Right atrium auricular region (tissue), 2 donors: ENCODE data around the gene ARHGEF12. TPM values are rescaled to one million over a fixed set of nuclear protein-coding genes. Genes with fewer than 3 reads are reported as not detected.

Experiments used
- DNase-seq: peaks from one replicate; pipeline ENCODE4 v3.0.0-alpha.2; 2019; ENCODE audit warnings: low spot score
- H3K27ac ChIP-seq, 2 donors: fragments of 200-600 bp; sonication (generic); 1 replicate in 1 of 2; 2 replicates in 1 of 2; pipeline ENCODE4 v1.5.1; 2016 to 2019
- H3K27me3 ChIP-seq, 2 donors: fragments of 200-600 bp; sonication (generic); one replicate each; pipeline versions ENCODE4 v1.5.1 to v1.6.0; 2017 to 2019
- H3K36me3 ChIP-seq: fragments of 200-600 bp; sonication (generic); one replicate; pipeline ENCODE4 v1.5.1; 2016
- H3K4me1 ChIP-seq, 2 donors: fragments of 200-600 bp; sonication (generic); one replicate each; pipeline versions ENCODE4 v1.5.1 to v1.6.0; 2017 to 2019
- H3K4me3 ChIP-seq, 2 donors: fragments of 200-600 bp; sonication (generic); 1 replicate in 1 of 2; 2 replicates in 1 of 2; pipeline ENCODE4 v1.5.1; 2017 to 2019; ENCODE audit warnings: mild to moderate bottlenecking in 1 of 2, moderate library complexity in 1 of 2
- H3K9me3 ChIP-seq, 2 donors: fragments of 200-600 bp; sonication (generic); one replicate each; pipeline ENCODE4 v1.5.1; 2019
- CTCF ChIP-seq, 2 donors: fragments of 200-600 bp; sonication (generic); IDR thresholded peaks; one replicate each; pipeline ENCODE4 v1.5.1; 2019; ENCODE audit warnings: antibody characterized with exemption in 2 of 2
- total RNA-seq, 2 donors: library from RNA; depleted of rRNA; stranded (reverse); fragments of >200 nt; gene quantifications; one replicate each; pipeline ENCODE4 v1.1.0, GENCODE V29; 2016

Gene ARHGEF12
- total RNA-seq, 2 donors from 2014 or later: 84.0 to 87.2 TPM

- Histone ChIP-seq H3K4me1 (peaks cover 0 to 9% of the 10 kb centered on the region in 2 donors), H3K27ac (no peak overlapping the region), H3K4me3 (no peak overlapping the region), H3K27me3 (no peaks in the 10 kb centered on the region), H3K36me3 (no peaks in the 10 kb centered on the region), H3K9me3 (no peaks in the 10 kb centered on the region)
- DNase-seq: no peak
- peak; percentile 94 to 95 for TF ChIP-seq CTCF (IDR thresholded peaks at IDR 0.05)
Observed at GRCh38 chr11:120303004-120303637, 33.1 kb upstream of the ARHGEF12 start.

- Histone ChIP-seq H3K36me3 (no peaks in the 10 kb centered on the region), H3K27ac (no peak overlapping the region), H3K27me3 (no peaks in the 10 kb centered on the region), H3K4me3 (no peak overlapping the region), H3K9me3 (no peaks in the 10 kb centered on the region), H3K4me1 (peaks cover 0 to 8% of the 10 kb centered on the region in 2 donors)
- no peak for DNase-seq
- no peak for TF ChIP-seq CTCF (IDR thresholded peaks at IDR 0.05)
Observed at GRCh38 chr11:120304526-120304925, 31.7 kb upstream of the ARHGEF12 start.

- Histone ChIP-seq H3K27ac (no peak overlapping the region), H3K9me3 (no peaks in the 10 kb centered on the region), H3K4me1 (peaks cover 0 to 4% of the 10 kb centered on the region in 2 donors), H3K4me3 (no peak overlapping the region), H3K36me3 (no peaks in the 10 kb centered on the region), H3K27me3 (no peaks in the 10 kb centered on the region)
- TF ChIP-seq CTCF (IDR thresholded peaks at IDR 0.05): no peak
- no peak for DNase-seq
Observed at GRCh38 chr11:120305286-120305685, 30.9 kb upstream of the ARHGEF12 start.

GRCh38 chr11:120306519-120307242, 29.5 kb upstream of the ARHGEF12 start:
- H3K4me3 ChIP-seq: no peak overlapping the region
- no peak overlapping the region for H3K27ac ChIP-seq
- no peaks in the 10 kb centered on the region for H3K36me3 ChIP-seq
- no peaks in the 10 kb centered on the region for H3K27me3 ChIP-seq
- DNase-seq: no peak
- no peak for TF ChIP-seq CTCF (IDR thresholded peaks at IDR 0.05)
- H3K4me1 ChIP-seq: peaks cover 0 to 4% of the 10 kb centered on the region in 2 donors
- H3K9me3 ChIP-seq: no peaks in the 10 kb centered on the region

- Histone ChIP-seq H3K4me3 (no peak overlapping the region), H3K27ac (no peak overlapping the region), H3K4me1 (peaks cover 0 to 4% of the 10 kb centered on the region in 2 donors), H3K27me3 (no peaks in the 10 kb centered on the region), H3K36me3 (no peaks in the 10 kb centered on the region), H3K9me3 (no peaks in the 10 kb centered on the region)
- TF ChIP-seq CTCF (IDR thresholded peaks at IDR 0.05): no peak
- DNase-seq: no peak
Observed at GRCh38 chr11:120307476-120307875, 28.7 kb upstream of the ARHGEF12 start.
